VCaP (cell line): ENCODE measurements around the gene TAS2R1.

Experiments
- H3K27ac ChIP-seq: fragments of 450-650 bp; 2 replicates; pipeline ENCODE4 v1.5.1; 2017
- TF ChIP-seq, protein P1 (sequence below): fragments of 450-650 bp; conservative IDR thresholded peaks from 2 replicates; pipeline ENCODE4 v1.5.1; 2017; ENCODE audit warnings: mild to moderate bottlenecking, moderate library complexity

The TAS2R1 gene

DNA sequence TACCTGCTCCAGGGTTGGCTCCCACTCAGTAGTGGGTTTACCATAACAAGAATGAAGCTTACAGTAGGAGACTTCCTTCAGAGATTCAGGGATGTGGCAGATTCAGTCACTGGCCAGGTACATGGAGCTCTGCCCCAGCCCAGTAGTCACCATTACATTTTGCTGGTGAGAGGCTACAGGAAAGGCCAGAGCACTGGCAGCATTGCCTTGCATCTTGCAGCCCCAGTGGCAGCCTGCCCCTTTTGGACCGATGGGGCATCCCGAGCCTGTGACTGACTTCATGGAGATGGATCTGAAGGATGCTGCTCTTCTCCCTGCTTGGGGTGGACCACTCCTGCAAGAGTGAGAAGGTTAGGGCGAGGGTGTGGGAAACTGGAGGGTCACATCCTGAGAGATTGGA, 16.8 kb downstream of the TAS2R1 start:
- TF ChIP-seq, protein P1, sequence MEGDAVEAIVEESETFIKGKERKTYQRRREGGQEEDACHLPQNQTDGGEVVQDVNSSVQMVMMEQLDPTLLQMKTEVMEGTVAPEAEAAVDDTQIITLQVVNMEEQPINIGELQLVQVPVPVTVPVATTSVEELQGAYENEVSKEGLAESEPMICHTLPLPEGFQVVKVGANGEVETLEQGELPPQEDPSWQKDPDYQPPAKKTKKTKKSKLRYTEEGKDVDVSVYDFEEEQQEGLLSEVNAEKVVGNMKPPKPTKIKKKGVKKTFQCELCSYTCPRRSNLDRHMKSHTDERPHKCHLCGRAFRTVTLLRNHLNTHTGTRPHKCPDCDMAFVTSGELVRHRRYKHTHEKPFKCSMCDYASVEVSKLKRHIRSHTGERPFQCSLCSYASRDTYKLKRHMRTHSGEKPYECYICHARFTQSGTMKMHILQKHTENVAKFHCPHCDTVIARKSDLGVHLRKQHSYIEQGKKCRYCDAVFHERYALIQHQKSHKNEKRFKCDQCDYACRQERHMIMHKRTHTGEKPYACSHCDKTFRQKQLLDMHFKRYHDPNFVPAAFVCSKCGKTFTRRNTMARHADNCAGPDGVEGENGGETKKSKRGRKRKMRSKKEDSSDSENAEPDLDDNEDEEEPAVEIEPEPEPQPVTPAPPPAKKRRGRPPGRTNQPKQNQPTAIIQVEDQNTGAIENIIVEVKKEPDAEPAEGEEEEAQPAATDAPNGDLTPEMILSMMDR = no peak
- H3K27ac ChIP-seq = no peak overlapping the region

DNA sequence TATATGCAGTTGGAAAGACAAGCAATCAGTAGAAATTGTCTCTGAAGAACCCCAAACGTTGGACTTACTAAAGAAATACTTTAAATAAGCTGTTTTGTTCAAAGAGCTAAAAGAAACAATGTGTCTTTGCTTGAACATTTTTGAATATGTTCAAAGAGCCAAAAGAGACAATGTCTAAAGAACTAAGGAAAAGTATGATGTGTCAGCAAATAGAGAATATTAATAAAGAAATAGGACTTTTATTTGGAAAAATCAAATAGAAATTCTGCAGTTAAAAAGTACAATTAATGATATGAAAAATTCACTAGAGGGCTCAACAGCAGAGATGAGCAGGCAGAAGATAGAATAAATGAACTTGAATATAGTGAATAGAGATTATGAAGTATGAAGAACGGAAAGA, 19.2 kb downstream of the TAS2R1 start:
- TF ChIP-seq, protein P1 = no peak
- H3K27ac ChIP-seq = no peak overlapping the region

DNA sequence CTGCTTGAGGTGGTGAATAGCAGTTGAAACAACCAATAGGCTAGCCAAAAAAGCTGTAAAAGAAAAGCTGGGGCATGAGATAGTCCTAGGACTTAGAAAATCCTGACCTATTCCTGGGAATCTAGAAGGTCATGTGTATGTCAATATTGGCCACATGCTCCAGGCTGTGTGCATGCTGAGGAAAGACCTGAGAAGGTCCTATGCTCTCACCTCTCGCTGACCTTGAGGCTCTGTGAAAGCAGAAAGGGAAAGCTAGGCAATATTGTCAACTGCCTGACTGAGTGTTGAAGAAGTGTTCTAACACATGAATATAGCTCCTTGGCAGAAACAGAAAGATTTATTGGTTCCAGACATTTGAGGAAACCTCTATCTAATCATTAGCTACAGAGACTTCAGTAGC, 19.8 kb downstream of the TAS2R1 start:
- TF ChIP-seq, protein P1 = no peak

DNA sequence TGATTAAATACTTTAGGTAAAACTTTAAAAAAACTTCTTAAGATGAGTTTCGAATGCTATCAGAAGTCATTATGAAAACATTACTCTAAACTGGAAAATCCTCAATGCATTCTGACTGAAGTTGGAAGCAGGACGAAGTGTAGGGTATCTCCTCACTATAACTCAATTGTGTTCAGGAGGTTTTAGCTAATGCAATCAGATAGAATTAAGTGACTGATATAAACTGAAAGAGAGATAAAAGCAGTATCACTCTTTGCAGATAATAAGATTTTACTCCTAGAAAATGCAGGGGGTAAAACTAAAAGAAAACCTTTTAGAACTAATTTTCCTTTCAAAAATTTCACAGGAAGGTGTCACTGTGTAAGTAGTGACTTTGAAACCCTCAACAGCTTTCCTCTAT, 22.1 kb downstream of the TAS2R1 start:
- TF ChIP-seq, protein P1 = no peak
- H3K27ac ChIP-seq = no peak overlapping the region

More for the DNA sequence above, 19.8 kb downstream of the TAS2R1 start:
- no peak overlapping the region for H3K27ac ChIP-seq

DNA sequence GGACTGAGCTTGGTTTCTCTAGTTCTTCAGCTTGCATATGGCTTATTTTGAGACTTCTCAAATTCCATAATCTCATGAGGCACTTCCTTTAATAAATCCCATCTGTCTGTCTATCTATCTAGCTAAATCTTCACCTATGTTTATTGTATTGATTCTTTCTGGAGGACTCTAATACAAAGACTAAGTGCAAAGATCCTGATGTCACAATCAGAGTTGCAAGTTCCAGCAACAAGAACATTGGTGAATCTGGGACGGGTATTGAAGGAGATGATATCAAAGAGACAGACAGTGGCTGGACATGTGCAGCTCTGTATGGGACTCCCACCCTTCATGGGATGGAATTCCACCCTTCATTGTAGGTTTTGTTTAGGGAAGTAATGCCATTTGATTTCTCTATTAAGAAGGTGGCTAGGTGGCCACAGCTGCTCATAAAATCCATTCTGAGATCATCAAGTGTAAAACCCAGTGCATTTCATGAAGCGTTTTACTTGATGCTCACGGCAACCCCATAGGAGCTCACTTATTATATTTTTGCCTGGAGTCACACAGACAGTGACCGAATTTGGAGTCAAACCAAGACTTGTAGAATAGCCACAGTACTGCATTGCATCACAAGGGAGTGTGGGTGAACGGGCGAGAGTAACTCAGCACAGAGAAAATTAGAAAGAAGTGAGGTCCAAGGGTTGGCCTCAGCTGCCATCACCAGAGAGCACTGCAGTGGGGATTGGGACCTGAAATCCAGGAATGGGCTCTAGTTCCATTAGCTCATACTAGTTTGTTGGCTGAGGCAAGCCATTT, 24.9 kb downstream of the TAS2R1 start:
- H3K27ac ChIP-seq = no peak overlapping the region
- TF ChIP-seq, protein P1 = no peak

DNA sequence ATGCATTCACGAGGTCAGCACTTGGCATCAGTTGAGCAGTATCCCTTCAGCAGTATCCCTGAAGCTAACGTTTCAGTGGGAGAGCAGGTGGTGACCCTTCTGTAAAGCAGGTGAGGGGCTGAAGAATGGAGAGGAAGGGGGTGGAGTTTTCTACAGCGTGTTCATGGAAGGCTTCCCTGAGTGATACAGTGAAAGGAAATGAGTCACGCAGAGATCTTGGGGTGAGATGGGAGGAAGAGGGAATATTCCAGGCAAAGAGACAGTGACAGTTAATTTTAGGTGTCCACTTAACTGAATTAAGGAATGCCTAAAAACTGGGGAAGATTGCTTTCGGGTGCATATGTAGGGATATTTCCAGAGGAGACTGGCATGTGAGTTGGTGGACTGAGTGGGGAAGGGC, 25.7 kb downstream of the TAS2R1 start:
- TF ChIP-seq, protein P1 = no peak
- H3K27ac ChIP-seq = no peak overlapping the region

DNA sequence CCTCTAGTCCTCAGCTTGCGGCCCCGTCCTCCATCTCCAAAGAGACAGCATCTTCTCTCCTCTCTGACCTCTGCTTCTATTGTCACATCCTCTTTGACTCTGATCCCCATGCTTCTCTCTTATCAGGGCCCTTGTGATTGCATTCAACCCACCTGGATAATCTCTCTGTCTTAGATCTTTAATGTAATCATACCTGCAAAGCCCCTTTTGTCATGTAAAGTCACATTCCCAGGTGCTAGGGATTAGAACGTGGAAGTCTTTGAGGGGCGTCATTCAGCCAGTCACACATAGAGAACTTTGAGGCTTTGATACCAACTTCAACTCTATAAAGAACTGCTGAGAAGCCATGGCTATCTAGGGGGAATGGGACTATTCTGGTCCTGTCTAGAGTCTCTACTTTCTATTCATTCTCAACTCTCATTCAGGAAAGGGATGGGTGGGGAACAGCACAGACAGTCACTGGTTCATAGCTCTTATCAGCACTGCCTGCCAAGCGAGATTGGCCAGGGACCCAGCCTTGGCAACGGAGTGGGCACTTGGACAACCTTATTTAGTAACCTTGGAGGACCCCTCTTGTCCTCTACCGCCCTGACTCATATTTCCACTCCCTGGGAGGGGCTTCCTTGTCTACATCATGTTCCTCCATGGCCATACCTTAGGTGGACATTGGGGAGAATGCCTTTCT, 29.0 kb downstream of the TAS2R1 start:
- TF ChIP-seq, protein P1 = no peak
- H3K27ac ChIP-seq = no peak overlapping the region
